HG03457 (cell line): ENCODE data around the gene GNB1L.
"Not testable (repeated sequence)": the region's sequence is repeated elsewhere in the genome, so short reads cannot be mapped to it uniquely, and the experiment has no call there.

Experiments used
- ATAC-seq: cut with Tn5 transposase; IDR thresholded peaks from one replicate; pipeline ENCODE4 v1.9.1; 2021; ENCODE audit warnings: moderate number of reproducible peaks; ENCODE audit not compliant: unreplicated experiment

GNB1L gene

GRCh38 chr22:19845054-19845722, 9.5 kb downstream of the GNB1L start:
- ATAC-seq = no peak

DNA sequence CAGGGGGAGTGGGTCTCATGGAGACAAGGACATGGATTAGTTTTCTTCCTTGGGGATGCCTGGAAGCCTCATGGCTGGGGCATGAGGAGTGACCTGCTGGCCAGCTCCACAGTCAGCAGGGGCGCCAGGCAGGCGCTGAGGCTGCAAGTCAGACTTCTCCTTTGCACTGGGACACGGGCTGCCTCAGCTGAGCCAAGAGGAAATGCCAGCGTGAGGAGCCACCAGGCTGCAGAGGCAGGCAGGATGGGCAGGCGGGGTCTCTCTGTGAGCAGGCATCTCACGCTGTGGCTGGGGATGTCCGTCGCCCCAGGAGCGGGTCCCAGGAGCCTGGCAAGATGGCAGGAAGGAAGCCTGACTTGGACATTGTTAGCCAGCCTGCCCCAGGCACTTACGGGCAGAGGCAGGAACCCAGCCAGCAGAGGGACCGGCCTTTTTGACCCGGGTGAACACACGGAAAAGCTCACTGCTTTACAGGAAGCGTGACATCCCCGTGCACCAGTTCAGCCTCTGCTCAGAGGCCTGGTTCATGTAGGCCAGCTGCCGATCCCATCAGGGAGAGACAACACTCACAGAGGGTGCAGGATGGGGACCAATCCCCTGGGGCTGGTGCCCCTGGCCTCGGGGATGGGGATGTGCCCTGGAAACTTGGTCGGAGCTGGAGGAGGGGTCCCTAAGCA, 10.2 kb downstream of the GNB1L start:
- ATAC-seq = no peak

GRCh38 chr22:19843857-19844376, 10.8 kb downstream of the GNB1L start:
- no peak for ATAC-seq

DNA sequence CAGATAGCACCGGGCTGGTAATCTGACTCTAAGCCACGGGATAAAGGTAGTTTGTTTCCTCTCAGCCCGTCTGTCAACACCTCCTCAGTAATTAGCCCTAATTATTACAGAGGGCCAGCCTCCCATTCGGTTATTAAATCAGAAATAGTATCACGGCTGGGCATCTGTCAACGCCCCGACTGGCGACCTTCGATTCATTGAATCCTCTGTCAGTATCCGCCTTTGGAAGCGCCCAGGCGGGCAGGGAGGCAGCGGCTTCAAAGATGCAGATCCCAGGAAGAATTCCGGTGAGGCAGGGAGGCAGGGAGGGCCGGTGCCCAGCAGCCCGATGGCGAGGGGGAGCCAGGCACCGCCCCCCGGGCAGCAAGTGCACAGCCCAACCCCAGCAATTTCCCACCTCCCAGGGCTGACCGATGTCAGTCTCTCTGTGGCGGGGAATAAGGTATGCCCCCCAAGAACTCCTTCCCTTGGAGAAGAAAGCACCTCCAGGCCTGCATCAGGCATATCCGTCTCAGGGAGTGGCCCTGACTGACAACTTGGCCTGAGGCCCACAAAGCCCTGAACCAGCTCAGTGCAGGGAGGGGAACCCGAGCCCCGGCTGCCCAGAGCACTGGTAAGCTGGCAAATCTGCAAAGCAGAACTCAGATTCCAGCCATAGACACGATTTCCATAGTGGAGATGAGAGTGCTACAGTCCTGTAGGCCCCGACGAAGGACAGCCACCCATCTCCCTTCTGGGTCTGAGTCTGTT, 11.4 kb downstream of the GNB1L start:
- no peak for ATAC-seq

DNA sequence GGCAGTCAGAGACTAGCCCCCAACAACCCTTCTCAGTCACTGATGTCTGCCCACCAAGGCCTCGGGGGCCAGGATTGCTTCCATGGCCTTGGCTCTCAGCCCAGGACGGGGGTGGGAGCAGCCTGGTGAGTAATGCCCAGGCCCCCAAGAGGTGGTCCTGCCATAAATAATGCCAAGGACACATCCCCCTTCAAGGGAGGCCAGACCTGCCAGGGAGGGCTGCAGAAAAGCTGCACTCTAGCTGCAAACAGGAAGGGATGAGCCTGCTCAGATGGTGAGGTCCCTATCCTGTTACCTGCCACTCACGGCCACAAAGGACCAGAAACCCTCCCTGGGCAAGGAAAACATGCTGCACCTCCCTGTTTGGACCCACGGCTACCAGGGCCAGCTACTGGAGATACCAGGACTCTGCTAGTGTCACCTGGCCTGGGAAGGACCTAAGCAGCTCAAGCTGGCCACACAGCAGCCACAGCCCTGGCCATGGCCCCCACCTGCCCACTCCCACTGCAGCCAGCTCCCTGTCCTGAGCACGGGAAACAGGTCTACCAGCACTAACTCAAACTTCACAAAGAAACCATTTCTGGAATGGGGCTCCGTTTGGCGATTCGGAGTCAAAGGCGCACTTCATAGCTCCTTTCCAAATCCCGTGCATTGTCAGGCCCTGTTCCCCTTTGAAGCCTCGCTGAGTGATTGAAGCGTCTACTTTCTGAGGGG, 12.1 kb downstream of the GNB1L start:
- ATAC-seq = no peak

- no peak for ATAC-seq
These were observed 12.9 kb downstream of the GNB1L start for GRCh38 chr22:19841641-19842392.

- no peak for ATAC-seq
These were observed 13.6 kb downstream of the GNB1L start for GRCh38 chr22:19840955-19841640.

- no peak for ATAC-seq
These were observed 14.6 kb downstream of the GNB1L start for GRCh38 chr22:19840059-19840458.

GRCh38 chr22:19837915-19838314, 16.8 kb downstream of the GNB1L start:
- ATAC-seq = no peak

DNA sequence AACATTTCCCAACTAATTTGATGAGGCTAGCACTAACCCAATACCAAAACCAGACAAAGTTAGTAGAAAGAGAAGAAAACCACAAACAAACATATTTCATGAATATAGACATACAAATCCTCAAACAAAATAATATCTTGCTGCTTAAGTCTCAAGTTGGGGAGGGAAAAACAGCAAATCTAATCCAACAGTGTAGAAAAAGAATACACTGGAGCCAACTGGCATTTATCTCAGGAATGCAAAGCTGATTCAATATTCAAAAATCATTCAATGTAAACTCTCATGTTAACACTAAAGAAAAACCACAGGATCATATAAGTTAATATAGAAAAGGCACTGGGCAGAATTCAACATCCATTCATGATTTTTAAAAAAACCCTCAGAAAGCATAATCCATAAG, 18.2 kb downstream of the GNB1L start:
- no peak for ATAC-seq

GRCh38 chr22:19834599-19834998, 20.1 kb downstream of the GNB1L start:
- no peak for ATAC-seq

GRCh38 chr22:19833327-19833726, 21.3 kb downstream of the GNB1L start:
- not testable (repeated sequence) for ATAC-seq

DNA sequence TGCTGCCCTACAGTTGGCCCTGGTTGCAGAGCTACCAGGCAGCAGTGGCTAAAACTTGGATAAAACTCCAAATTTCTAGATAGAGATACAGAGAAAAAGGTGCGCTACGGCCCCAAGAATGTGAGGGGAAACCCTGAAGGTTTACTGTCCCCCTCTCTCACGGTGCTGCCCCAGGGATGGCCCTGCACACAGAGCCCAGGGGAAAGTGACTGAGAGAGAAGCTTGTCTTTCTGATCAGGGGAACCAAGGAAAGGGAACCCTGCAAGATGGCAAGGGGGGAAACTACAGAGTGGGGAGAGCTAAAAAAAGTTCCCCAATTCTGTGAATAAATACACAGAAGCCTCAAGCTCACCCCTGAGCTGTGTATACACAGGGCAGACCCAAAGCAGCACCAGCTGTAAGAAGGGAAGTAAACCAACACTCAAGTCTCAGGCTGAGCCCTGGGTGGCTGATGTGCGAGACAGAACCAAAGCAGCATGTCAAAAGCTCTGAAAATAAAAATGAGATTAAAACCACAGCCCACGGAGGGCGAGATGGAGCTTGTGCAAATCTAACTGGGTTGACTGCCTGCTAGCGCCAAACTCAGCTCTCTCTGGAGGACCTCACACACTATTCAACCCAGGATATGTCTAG, 22.1 kb downstream of the GNB1L start:
- ATAC-seq = no peak

- ATAC-seq = not testable (repeated sequence)
These were observed 22.7 kb downstream of the GNB1L start for GRCh38 chr22:19831979-19832378.

DNA sequence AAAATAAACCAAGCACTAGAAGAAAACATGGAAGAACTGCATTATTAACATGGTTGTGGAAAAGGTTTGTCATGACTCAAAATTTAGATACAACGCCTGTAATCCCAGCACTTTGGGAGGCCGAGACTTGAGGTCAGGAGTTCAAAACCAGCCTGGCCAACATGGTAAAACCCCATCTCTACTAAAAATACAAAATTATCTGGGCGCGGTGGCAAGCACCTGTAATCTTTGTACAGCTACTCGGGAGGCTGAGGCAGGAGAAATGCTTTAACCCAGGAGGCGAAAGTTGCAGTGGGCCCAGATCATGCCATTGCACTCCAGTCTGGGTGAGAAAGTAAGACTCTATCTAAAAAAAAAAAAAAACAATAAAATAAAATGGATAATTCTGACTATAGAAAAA, 23.7 kb downstream of the GNB1L start:
- ATAC-seq = no peak

- no peak for ATAC-seq
These were observed 26.7 kb downstream of the GNB1L start for GRCh38 chr22:19828035-19828401.

- no peak for ATAC-seq
These were observed 27.2 kb downstream of the GNB1L start for GRCh38 chr22:19827341-19828034.

GRCh38 chr22:19826619-19826950, 28.1 kb downstream of the GNB1L start:
- ATAC-seq = no peak
